Cardiac ventricle fibroblast (primary cell): ENCODE results near the gene LINGO1. TPM values are rescaled to one million over a fixed set of nuclear protein-coding genes. Genes with fewer than 3 reads are reported as not detected.

Experiments
- total RNA-seq: library from RNA; depleted of rRNA; stranded (reverse); fragments of >200 nt; gene quantifications from 2 replicates; pipeline ENCODE4 v1.2.3, GENCODE V29; 2015

LINGO1 gene, protein sequence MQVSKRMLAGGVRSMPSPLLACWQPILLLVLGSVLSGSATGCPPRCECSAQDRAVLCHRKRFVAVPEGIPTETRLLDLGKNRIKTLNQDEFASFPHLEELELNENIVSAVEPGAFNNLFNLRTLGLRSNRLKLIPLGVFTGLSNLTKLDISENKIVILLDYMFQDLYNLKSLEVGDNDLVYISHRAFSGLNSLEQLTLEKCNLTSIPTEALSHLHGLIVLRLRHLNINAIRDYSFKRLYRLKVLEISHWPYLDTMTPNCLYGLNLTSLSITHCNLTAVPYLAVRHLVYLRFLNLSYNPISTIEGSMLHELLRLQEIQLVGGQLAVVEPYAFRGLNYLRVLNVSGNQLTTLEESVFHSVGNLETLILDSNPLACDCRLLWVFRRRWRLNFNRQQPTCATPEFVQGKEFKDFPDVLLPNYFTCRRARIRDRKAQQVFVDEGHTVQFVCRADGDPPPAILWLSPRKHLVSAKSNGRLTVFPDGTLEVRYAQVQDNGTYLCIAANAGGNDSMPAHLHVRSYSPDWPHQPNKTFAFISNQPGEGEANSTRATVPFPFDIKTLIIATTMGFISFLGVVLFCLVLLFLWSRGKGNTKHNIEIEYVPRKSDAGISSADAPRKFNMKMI
- 0.15 and 1.4 TPM in 2 replicates for total RNA-seq

DNA sequence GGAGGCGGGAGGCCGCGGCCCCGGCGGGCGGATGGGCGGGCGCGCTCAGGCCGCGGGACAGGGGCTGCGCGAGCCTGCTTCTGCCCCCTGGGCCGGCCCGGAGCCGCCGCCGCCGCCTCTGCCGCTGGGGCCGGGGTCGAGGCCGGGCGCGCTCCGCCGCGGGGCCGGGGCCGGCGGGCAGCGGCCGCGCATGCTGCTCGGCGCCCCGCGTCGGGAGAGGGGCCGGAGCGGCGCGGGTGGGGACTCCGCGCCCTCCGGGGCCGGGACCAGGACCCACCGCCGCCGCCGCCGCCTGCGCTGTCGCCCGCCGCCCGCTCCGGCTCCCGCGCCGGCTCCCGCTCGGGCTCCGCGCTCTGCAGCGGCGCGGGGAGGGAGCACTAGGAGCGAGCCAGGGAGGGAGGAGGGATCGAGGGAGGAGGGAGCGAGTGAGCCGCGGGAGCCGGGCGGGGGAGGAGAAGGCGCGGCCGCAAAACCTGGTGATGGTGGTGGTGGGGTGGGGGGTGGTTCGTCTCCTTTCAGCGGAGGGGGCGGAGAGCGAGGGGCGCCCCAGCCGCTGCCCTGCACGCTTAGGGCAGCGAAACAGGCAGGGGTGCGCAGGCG lies at the start of gene LINGO1:
LINGO1 (minus strand) TSS at position 379 of the 600 bp plus-strand sequence. CDS start 597 bp downstream, outside the sequence.

Other genes starting within 250 kb of the LINGO1 start
- 43.5 and 58.8 TPM in 2 replicates for gene PEAK1, start 212.8 kb downstream of the LINGO1 start, total RNA-seq
- 19.3 and 29.6 TPM in 2 replicates for gene HMG20A, start 212.0 kb downstream of the LINGO1 start, total RNA-seq